A549 (cell line): Measurements from ENCODE around the gene PPP6R3. TPM values are rescaled to one million over a fixed set of nuclear protein-coding genes. Genes with fewer than 3 reads are reported as not detected.

ENCODE experiments used
- ATAC-seq, 2 experiments: fragments of 200-7000 bp in 1 of 2; fragments of >200 bp in 1 of 2; cut with Nextera tagmentation in 1 of 2; cut with Tn5 transposase in 1 of 2; 3 replicates each; pipeline versions ENCODE4 v1.8.0 to v1.9.1; 2018 to 2020; ENCODE audit warnings: mild to moderate bottlenecking in 1 of 2, moderate library complexity in 1 of 2
- CTCF ChIA-PET: fragments of 300-600 bp; sonication (Branson Sonifier 250); formaldehyde crosslinking; extraction: SDS; loops from one replicate; lab custom pipeline; 2021; ENCODE audit warnings: antibody characterized with exemption, inconsistent platforms; lab: Yijun Ruan, JAX
- POLR2A ChIA-PET: fragments of 350-600 bp; formaldehyde crosslinking; extraction: SDS; loops from one replicate; lab custom pipeline; 2021; ENCODE audit warnings: antibody characterized with exemption, inconsistent platforms; lab: Yijun Ruan, JAX
- DNase-seq, 2 experiments: peaks; one replicate each; pipeline versions ENCODE4 v3.0.0 to v3.0.0-alpha.2; 2011 to 2016; ENCODE audit warnings: low read depth in 1 of 2, low spot score in 1 of 2
- FAIRE-seq: peaks from 2 replicates; lab custom pipeline; 2011; peaks lifted over from hg19 to GRCh38; lab: Jason Lieb, UNC
- H3K27ac ChIP-seq, 2 experiments: fragments of >200 bp; sonication (Bioruptor Twin); formaldehyde crosslinking; 3 replicates each; pipeline ENCODE4 v1.5.1; 2016 to 2017
- H3K4me1 ChIP-seq: fragments of >200 bp; sonication (Bioruptor Twin); formaldehyde crosslinking; 3 replicates; pipeline ENCODE4 v1.6.1; 2016
- H3K4me2 ChIP-seq: fragments of >200 bp; sonication (Bioruptor Twin); formaldehyde crosslinking; 3 replicates; pipeline ENCODE4 v1.6.1; 2016
- H3K4me3 ChIP-seq: fragments of >200 bp; sonication (Bioruptor Twin); formaldehyde crosslinking; 3 replicates; pipeline ENCODE4 v1.5.1; 2016
- H3K9me3 ChIP-seq: fragments of >200 bp; sonication (Bioruptor Twin); formaldehyde crosslinking; 3 replicates; pipeline ENCODE4 v1.6.1; 2016
- BHLHE40 ChIP-seq: IDR thresholded peaks from 2 replicates; pipeline ENCODE4 v1.6.1; 2012; ENCODE audit warnings: low read depth, low read length, inconsistent platforms
- CBX2 ChIP-seq: fragments of 200-600 bp; sonication (generic); IDR thresholded peaks from 2 replicates; pipeline ENCODE4 v1.6.1; 2016; ENCODE audit warnings: low read depth, mild to moderate bottlenecking, borderline replicate concordance
- CBX8 ChIP-seq: fragments of 200-600 bp; sonication (generic); IDR thresholded peaks from 2 replicates; pipeline ENCODE4 v1.6.1; 2016
- CHD4 ChIP-seq: fragments of 200-600 bp; sonication (generic); IDR thresholded peaks from 2 replicates; pipeline ENCODE4 v1.6.1; 2016; ENCODE audit warnings: antibody characterized with exemption, mild to moderate bottlenecking, borderline replicate concordance
- CTCF ChIP-seq: fragments of >200 bp; sonication (Bioruptor Twin); formaldehyde crosslinking; IDR thresholded peaks from 3 replicates; pipeline ENCODE4 v1.5.1; 2016
- EP300 ChIP-seq, 2 experiments: fragments of >200 bp; sonication (Bioruptor Twin); formaldehyde crosslinking; IDR thresholded peaks; 2 replicates in 1 of 2; 3 replicates in 1 of 2; pipeline ENCODE4 v1.6.1; 2016 to 2017
- FOSB ChIP-seq: fragments of 250-450 bp; sonication (Bioruptor Pico); IDR thresholded peaks from 2 replicates; pipeline ENCODE4 v1.5.0; 2020; ENCODE audit warnings: mild to moderate bottlenecking, moderate library complexity
- GATA3 ChIP-seq: IDR thresholded peaks from 2 replicates; pipeline ENCODE4 v1.6.1; 2012; ENCODE audit warnings: borderline replicate concordance
- HDAC2 ChIP-seq: fragments of 200-600 bp; sonication (generic); IDR thresholded peaks from 2 replicates; pipeline ENCODE4 v1.6.1; 2016
- HMGXB4 ChIP-seq: fragments of 250-450 bp; sonication (Bioruptor Pico); IDR thresholded peaks from 2 replicates; pipeline ENCODE4 v1.5.0; 2021; ENCODE audit warnings: mild to moderate bottlenecking, moderate library complexity, borderline replicate concordance
- HOXA7 ChIP-seq: fragments of 250-450 bp; sonication (Bioruptor Pico); IDR thresholded peaks from 2 replicates; pipeline ENCODE4 v1.5.0; 2020; ENCODE audit warnings: mild to moderate bottlenecking, moderate library complexity
- HOXB13 ChIP-seq: fragments of 250-450 bp; sonication (Bioruptor Pico); IDR thresholded peaks from 2 replicates; pipeline ENCODE4 v1.5.0; 2020; ENCODE audit warnings: low read depth, mild to moderate bottlenecking, moderate library complexity
- JUN ChIP-seq, 2 experiments: fragments of >200 bp; sonication (Bioruptor Twin); formaldehyde crosslinking; IDR thresholded peaks; 2 replicates in 1 of 2; 3 replicates in 1 of 2; pipeline ENCODE4 v1.6.1; 2016 to 2017
- JUNB ChIP-seq: fragments of >200 bp; sonication (Bioruptor Twin); formaldehyde crosslinking; IDR thresholded peaks from 2 replicates; pipeline ENCODE4 v1.6.1; 2016
- KDM1A ChIP-seq: fragments of 200-600 bp; sonication (generic); IDR thresholded peaks from 2 replicates; pipeline ENCODE4 v1.6.1; 2016; ENCODE audit warnings: low read depth, mild to moderate bottlenecking
- MAFK ChIP-seq: fragments of 450-650 bp; IDR thresholded peaks from 2 replicates; pipeline ENCODE4 v1.6.1; 2014; ENCODE audit not compliant: partially characterized antibody
- NPAS2 ChIP-seq: fragments of 250-450 bp; sonication (Bioruptor Pico); IDR thresholded peaks from 2 replicates; pipeline ENCODE4 v1.8.0; 2022; ENCODE audit warnings: mild to moderate bottlenecking, moderate library complexity, borderline replicate concordance
- POLR2A ChIP-seq: IDR thresholded peaks from 2 replicates; pipeline ENCODE4 v1.6.1; 2012; ENCODE audit warnings: mild to moderate bottlenecking, low read length
- POLR2AphosphoS2 ChIP-seq: conservative IDR thresholded peaks from 2 replicates; pipeline ENCODE4 v1.6.1; 2012; ENCODE audit warnings: low read length, improper control_type of control experiment, inconsistent platforms
- REST ChIP-seq: fragments of 200-600 bp; sonication (generic); IDR thresholded peaks from 2 replicates; pipeline ENCODE4 v1.6.1; 2016; ENCODE audit warnings: antibody characterized with exemption, mild to moderate bottlenecking, moderate library complexity
- RNF2 ChIP-seq: fragments of 200-600 bp; sonication (generic); IDR thresholded peaks from 2 replicates; pipeline ENCODE4 v1.6.1; 2016; ENCODE audit warnings: low read depth, mild to moderate bottlenecking, antibody characterized with exemption, moderate library complexity, borderline replicate concordance
- SMC3 ChIP-seq: fragments of >200 bp; sonication (Bioruptor Twin); formaldehyde crosslinking; IDR thresholded peaks from 3 replicates; pipeline ENCODE4 v1.6.1; 2018; ENCODE audit warnings: inconsistent platforms
- SREBF2 ChIP-seq: fragments of 450-650 bp; IDR thresholded peaks from 2 replicates; pipeline ENCODE4 v1.6.1; 2014; ENCODE audit warnings: mild to moderate bottlenecking, moderate library complexity
- TFCP2L1 ChIP-seq: fragments of 250-450 bp; sonication (Bioruptor Pico); IDR thresholded peaks from 2 replicates; pipeline ENCODE4 v1.5.0; 2021; ENCODE audit warnings: mild to moderate bottlenecking
- USF2 ChIP-seq: fragments of 450-650 bp; IDR thresholded peaks from 2 replicates; pipeline ENCODE4 v1.6.1; 2014; ENCODE audit warnings: antibody characterized with exemption
- ZC3H11A ChIP-seq: fragments of 450-650 bp; IDR thresholded peaks from 2 replicates; pipeline ENCODE4 v1.6.1; 2014; ENCODE audit warnings: antibody characterized with exemption, mild to moderate bottlenecking
- WGBS: methylation state at CpG from one replicate; pipeline ENCODE4 v1.1.6; 2017; ENCODE audit errors: missing lambda C conversion rate; 5-methylcytosine and 5-hydroxymethylcytosine counted together
- polyA plus RNA-seq, 4 experiments: library from polyadenylated mRNA; depleted of rRNA in 3 of 4; stranded (reverse); fragments of >200 nt; fragmentation: RNase III in 1 of 4; extraction: RNeasy Plus Mini Kit Qiagen cat#74134 plus additional on column Dnase treatment in 1 of 4; gene quantifications; 2 replicates in 3 of 4; 3 replicates in 1 of 4; pipeline ENCODE4 v1.2.3, GENCODE V29; 2011 to 2017

PPP6R3 gene
- polyA plus RNA-seq, 2 of the 4 experiments (the other 2 are of a cell fraction), result 69.7 to 114 TPM

GRCh38 chr11:68655406-68655805 is 194.9 kb downstream of the PPP6R3 start:
- peaks cover 10% of the 10 kb centered on the region; the same call in 2 of the 3 replicates for H3K4me1 ChIP-seq
- POLR2A ChIA-PET, result no interaction called here
- no peak overlapping the region for H3K4me3 ChIP-seq
- no peak overlapping the region for H3K4me2 ChIP-seq
- WGBS, result 58% methylated on average over 7 of the region's 7 CpGs
- ATAC-seq (no peak), DNase-seq (no peak), FAIRE-seq (no peak)
- H3K27ac ChIP-seq, result no peak overlapping the region
- TF ChIP-seq HDAC2 (no peak), CBX2 (no peak), HOXB13 (CRISPR knock-in tag) (no peak), FOSB (CRISPR knock-in tag) (no peak), JUNB (no peak), USF2 (no peak), SMC3 (no peak), ZC3H11A (no peak), CHD4 (no peak), POLR2A (no peak), MAFK (no peak), TFCP2L1 (CRISPR knock-in tag) (no peak)
- H3K9me3 ChIP-seq, result no peaks in the 10 kb centered on the region
- CTCF ChIA-PET, result interaction anchor here (1.2 kb wide), 1 partner anchor 9 kb away, joined by 4 read pairs; no protein-coding TSS in a partner anchor

- ChIA-PET POLR2A (no interaction called here), CTCF (interaction anchor here (1.2 to 1.5 kb wide), 2 partner anchors 9 to 13 kb away, joined by 4 read pairs; no protein-coding TSS in a partner anchor)
- no peak overlapping the region for H3K4me2 ChIP-seq
- no peak for DNase-seq
- peaks cover 10% of the 10 kb centered on the region; the same call in 2 of the 3 replicates for H3K4me1 ChIP-seq
- no peak overlapping the region for H3K27ac ChIP-seq
- 79% methylated on average over 8 of the region's 8 CpGs for WGBS
- no peak for FAIRE-seq
- TF ChIP-seq POLR2AphosphoS2, result no peak
- no peak for TF ChIP-seq CTCF
- no peak for TF ChIP-seq CBX8
- ATAC-seq, result no peak
- H3K4me3 ChIP-seq, result no peak overlapping the region
- no peaks in the 10 kb centered on the region for H3K9me3 ChIP-seq
Measured at GRCh38 chr11:68655806-68656205, 195.3 kb downstream of the PPP6R3 start.

GRCh38 chr11:68657021-68657780 is 196.6 kb downstream of the PPP6R3 start:
- peaks cover 4% of the 10 kb centered on the region; the same call in 2 of the 3 replicates for H3K9me3 ChIP-seq
- 84% methylated on average over 9 of the region's 11 CpGs for WGBS
- H3K4me2 ChIP-seq, result no peak overlapping the region
- no peak for FAIRE-seq
- no peak overlapping the region for H3K4me3 ChIP-seq
- no peak for DNase-seq
- ChIA-PET POLR2A (no interaction called here), CTCF (interaction anchor here (1.5 kb wide), 1 partner anchor 14 kb away, joined by 4 read pairs; no protein-coding TSS in a partner anchor)
- no peak for ATAC-seq
- H3K4me1 ChIP-seq, result peaks cover 10% of the 10 kb centered on the region; the same call in 2 of the 3 replicates
- H3K27ac ChIP-seq, result no peak overlapping the region
- TF ChIP-seq KDM1A, result no peak
- no peak for TF ChIP-seq REST
- no peak for TF ChIP-seq HMGXB4 (CRISPR knock-in tag)
- no peak for TF ChIP-seq HOXA7
- TF ChIP-seq JUN (IDR thresholded peaks at IDR 0.05), result no peak
- no peak for TF ChIP-seq GATA3
- TF ChIP-seq HDAC2, result no peak
- TF ChIP-seq BHLHE40, result no peak
- no peak for TF ChIP-seq USF2
- no peak for TF ChIP-seq NPAS2 (CRISPR knock-in tag)
- no peak for TF ChIP-seq EP300 (IDR thresholded peaks at IDR 0.05)
- no peak for TF ChIP-seq ZC3H11A
- no peak for TF ChIP-seq RNF2
- TF ChIP-seq POLR2AphosphoS2, result no peak
- no peak for TF ChIP-seq SREBF2
